ENCODE measurements around the gene FAM161A.

The FAM161A gene

GRCh38 chr2:61775956-61776570 is 77.8 kb downstream of the FAM161A start:
- DNase-seq: no peak
